ENCODE measurements around the gene HPD. TPM values are rescaled to one million over a fixed set of nuclear protein-coding genes. Genes with fewer than 3 reads are reported as not detected.
"Not testable (repeated sequence)": the region's sequence is repeated elsewhere in the genome, so short reads cannot be mapped to it uniquely, and the experiment has no call there.

The HPD gene
- total RNA-seq, 1 experiment from 2014 or later = 0.11 TPM

DNA sequence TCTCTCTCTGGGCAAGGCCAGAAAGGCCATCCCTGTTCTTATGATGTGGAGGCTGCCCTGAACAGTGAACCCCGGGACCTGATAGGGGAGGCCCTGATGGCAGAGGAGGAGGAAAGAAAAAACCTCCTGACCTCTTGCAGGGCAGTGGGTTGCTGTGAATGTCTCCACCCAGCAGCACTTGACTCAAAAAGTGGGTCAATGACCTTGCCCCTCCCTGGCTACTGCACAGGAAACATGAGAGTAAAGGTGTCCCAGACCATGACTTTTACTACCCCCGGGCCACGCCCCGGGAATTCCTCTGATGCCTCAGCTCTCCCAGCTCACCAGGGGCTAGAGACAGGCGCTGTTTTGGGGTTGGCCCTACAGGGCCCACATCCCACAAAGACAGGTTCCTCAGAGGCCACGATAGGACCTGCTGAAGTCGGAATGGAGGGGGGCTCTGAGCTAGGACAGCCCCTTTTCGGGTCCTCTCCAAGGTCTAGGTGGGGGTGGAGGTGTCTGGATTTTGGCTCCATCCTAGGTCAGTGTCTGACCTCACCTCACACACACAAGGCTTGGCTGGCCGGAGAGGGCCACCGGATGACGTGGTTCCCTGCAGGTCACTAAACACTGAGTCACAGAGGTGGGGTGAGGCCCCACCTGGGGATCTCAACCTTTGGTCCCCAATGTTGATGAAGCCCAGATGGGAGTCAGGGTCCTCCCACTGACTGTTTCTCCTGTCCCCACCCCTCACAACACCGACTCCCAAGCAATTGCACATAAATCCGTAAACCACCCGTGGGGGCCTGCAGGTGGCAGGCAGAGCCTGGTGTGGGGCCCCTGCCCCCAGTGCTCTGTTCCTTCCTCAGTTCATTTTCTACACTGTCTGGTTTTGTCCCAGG, 66.7 kb downstream of the HPD start:
- no peak for DNase-seq (ENCODE audit: low read depth in 1 of 2, low spot score in 2 of 2)
- no peak overlapping the region for H3K4me3 ChIP-seq
- H3K27ac ChIP-seq = no peak overlapping the region
- H3K9me3 ChIP-seq (replicated peaks) = 0 out of 2 replicates have a peak, but pooled peaks cover 2% of the 10 kb centered on the region
- H3K27me3 ChIP-seq (replicated peaks) = no peaks in the 10 kb centered on the region
- peaks cover 27% of the 10 kb centered on the region for H3K4me1 ChIP-seq (replicated peaks)
- H3K36me3 ChIP-seq = peaks cover 15% of the 10 kb centered on the region

DNA sequence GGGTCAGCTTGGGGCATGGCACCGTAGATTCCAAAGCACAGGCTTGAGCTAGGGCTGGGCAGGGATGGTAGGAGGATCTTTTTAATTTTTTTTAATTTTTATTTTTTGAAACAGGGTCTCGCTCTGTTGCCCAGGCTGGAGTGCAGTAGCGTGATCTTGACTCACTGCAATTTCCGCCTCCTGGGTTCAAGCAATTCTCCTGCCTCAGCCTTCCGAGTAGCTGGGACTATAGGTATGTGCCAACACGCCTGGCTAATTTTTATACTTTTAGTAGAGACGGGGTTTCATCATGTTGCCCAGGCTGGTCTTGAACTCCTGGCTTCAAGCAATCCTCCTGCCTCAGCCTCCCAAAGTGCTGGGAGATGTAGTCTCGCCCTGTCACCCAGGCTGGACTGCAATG, 67.9 kb downstream of the HPD start:
- peaks cover 33% of the 10 kb centered on the region for H3K4me1 ChIP-seq (replicated peaks)
- DNase-seq (ENCODE audit: low read depth in 1 of 2, low spot score in 2 of 2); H3K27me3 ChIP-seq (replicated peaks); H3K9me3 ChIP-seq (replicated peaks); H3K36me3 ChIP-seq; H3K27ac ChIP-seq; H3K4me3 ChIP-seq: not testable (repeated sequence)

DNA sequence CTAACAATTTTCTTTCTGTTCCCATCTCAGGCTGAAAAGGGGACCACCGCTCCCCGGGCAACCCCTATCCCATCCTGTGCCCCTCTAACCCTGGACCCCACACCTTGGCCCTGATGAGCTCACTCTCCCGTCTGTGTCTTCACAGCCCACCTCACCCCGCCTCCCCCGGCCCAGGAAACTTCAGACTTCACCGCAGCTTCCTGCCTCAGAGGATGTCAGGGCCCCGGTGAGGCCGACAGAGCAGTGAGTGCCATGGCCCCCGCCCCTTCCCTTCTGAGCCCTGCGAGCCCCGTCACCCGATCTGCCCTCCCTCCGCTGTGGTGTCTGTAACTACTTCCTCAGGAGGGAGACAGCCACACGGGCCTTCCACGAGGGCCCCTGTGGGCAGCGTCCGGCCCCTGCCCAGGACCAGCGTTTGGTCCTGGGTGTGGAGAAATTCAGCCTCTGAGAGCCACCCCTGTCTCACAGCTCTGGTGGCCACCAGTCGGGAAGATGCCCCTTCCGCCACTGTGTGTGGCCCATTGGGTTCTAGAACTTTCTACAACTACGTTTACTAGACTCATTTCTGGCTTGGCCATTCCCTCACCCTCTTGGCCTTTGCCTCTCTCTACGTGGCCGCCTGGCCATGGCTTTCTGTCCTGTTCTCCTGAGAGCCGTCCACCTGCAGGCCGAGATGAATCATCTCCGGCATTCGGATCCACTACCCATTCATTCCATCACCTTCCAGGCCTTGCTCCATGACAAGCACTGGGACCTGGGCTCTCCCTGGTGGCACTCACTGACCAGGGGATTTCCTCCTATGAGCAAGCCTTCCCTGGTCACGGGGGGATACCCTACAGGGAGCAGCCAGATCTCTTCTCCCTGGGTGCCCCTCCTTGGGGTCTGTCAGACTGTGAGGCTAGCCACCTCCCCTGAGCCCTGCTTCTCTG, 68.6 kb downstream of the HPD start:
- peaks cover 27% of the 10 kb centered on the region for H3K4me1 ChIP-seq (replicated peaks)
- no peak overlapping the region for H3K27ac ChIP-seq
- H3K4me3 ChIP-seq = no peak overlapping the region
- no peak for DNase-seq (ENCODE audit: low read depth in 1 of 2, low spot score in 2 of 2)
- 0 out of 2 replicates have a peak, but pooled peaks cover 2% of the 10 kb centered on the region for H3K9me3 ChIP-seq (replicated peaks)
- H3K27me3 ChIP-seq (replicated peaks) = no peaks in the 10 kb centered on the region
- H3K36me3 ChIP-seq = peaks cover under 1% of the 10 kb centered on the region

Other genes with a start within 250 kb of the HPD start
- 5.3 and 11.7 TPM in 2 replicates for gene ORAI1, start 232.3 kb downstream of the HPD start, total RNA-seq (2014; rRNA removed; shearing (Covaris generic))
- 0.72 TPM in 1 of 2 replicates, not detected in the other for gene MORN3, start 189.2 kb downstream of the HPD start, total RNA-seq (2014; rRNA removed; shearing (Covaris generic))
- 6.5 and 14.0 TPM in 2 replicates for gene TMEM120B, start 146.1 kb downstream of the HPD start, total RNA-seq (2014; rRNA removed; shearing (Covaris generic))
- gene RHOF, start 65.2 kb downstream of the HPD start, total RNA-seq (2014; rRNA removed; shearing (Covaris generic)) = 1.6 and 4.0 TPM in 2 replicates
- gene SETD1B, start 54.9 kb downstream of the HPD start, total RNA-seq (2014; rRNA removed; shearing (Covaris generic)) = 1.3 and 1.7 TPM in 2 replicates
- 63.4 and 150 TPM in 2 replicates for gene PSMD9, start 29.9 kb upstream of the HPD start, total RNA-seq (2014; rRNA removed; shearing (Covaris generic))
- 10.2 and 13.8 TPM in 2 replicates for gene CFAP251, start 59.7 kb upstream of the HPD start, total RNA-seq (2014; rRNA removed; shearing (Covaris generic))
- gene BCL7A, start 163.0 kb upstream of the HPD start, total RNA-seq (2014; rRNA removed; shearing (Covaris generic)) = 1.5 and 6.4 TPM in 2 replicates
- gene MLXIP, start 219.9 kb upstream of the HPD start, total RNA-seq (2014; rRNA removed; shearing (Covaris generic)) = 11.1 and 13.5 TPM in 2 replicates

Data from SJSA1 (cell line).